Measurements from ENCODE around the gene SMAD3. TPM values are rescaled to one million over a fixed set of nuclear protein-coding genes. Genes with fewer than 3 reads are reported as not detected.

The SMAD3 gene
- total RNA-seq, 4 donors from 2014 or later, result 41.9 to 94.9 (median 56.1) TPM

DNA sequence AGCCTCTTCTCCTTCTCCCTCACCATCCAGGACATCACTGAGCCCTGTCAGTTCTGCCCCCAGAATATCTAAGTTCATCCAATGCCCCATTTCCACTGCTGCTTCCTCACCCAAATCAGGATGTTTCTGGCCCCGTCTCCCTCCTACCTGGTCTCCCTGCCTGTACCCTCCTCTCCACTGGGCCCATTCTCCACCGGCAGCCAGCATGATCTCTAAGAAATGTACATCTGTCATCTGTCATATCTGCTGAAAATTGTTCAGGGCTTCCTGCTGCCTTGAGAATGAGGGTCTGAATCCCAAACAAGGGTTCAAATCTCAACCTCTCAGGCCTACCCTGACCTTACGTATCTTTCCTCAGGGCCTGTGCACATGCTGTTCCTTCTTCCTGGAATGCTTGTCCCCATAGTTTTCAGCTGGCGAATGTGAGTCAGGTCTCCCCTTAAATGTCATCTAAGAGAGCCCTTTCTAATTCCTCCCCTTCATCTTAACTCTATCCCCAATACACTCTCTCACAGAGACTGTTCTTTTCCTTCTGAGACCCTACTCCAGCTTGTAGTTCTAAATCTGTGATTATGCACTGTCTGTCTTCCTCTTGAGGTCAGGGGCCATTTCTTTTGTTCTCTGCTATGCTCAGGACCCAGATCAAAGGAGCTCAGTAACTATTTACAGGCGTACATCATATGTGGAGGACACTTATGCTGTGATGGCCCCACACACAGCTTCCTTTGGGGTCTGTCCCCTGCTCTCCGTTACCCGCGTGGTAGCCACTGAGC lies 40.8 kb downstream of the SMAD3 start:
- H3K27me3 ChIP-seq, result no peaks in the 10 kb centered on the region
- TF ChIP-seq, protein P1, sequence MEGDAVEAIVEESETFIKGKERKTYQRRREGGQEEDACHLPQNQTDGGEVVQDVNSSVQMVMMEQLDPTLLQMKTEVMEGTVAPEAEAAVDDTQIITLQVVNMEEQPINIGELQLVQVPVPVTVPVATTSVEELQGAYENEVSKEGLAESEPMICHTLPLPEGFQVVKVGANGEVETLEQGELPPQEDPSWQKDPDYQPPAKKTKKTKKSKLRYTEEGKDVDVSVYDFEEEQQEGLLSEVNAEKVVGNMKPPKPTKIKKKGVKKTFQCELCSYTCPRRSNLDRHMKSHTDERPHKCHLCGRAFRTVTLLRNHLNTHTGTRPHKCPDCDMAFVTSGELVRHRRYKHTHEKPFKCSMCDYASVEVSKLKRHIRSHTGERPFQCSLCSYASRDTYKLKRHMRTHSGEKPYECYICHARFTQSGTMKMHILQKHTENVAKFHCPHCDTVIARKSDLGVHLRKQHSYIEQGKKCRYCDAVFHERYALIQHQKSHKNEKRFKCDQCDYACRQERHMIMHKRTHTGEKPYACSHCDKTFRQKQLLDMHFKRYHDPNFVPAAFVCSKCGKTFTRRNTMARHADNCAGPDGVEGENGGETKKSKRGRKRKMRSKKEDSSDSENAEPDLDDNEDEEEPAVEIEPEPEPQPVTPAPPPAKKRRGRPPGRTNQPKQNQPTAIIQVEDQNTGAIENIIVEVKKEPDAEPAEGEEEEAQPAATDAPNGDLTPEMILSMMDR (IDR thresholded peaks at IDR 0.05), result no peak
- TF ChIP-seq EP300 (IDR thresholded peaks at IDR 0.05), result no peak
- no peak for TF ChIP-seq POLR2A (IDR thresholded peaks at IDR 0.05)
- no peak for TF ChIP-seq POLR2AphosphoS5 (IDR thresholded peaks at IDR 0.05)
- no peaks in the 10 kb centered on the region for H3K9me3 ChIP-seq
- no peak overlapping the region for H3K4me3 ChIP-seq
- H3K36me3 ChIP-seq, result no peaks in the 10 kb centered on the region
- H3K4me1 ChIP-seq, result peaks cover 92% of the 10 kb centered on the region
- no peak for DNase-seq (ENCODE audit: low spot score in 2 of 2)
- 67% methylated on average over 8 of the region's 8 CpGs for WGBS
- H3K27ac ChIP-seq, result peak overlapping the region; percentile 78

DNA sequence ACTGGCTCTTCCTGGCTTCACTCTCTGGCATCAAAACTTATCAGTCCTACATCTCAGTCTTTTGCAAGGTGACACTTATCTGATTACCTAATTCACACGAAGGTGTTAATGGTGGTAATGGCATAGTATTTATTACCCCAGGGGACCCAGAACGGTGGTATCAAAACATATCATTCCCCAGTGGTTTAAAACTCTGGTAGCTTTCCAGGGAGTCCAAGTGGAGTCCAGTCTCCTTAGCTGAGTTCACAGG lies 41.3 kb downstream of the SMAD3 start:
- WGBS, result 25% methylated on average over 2 of the region's 2 CpGs
- TF ChIP-seq EP300 (IDR thresholded peaks at IDR 0.05) (no peak), POLR2A (IDR thresholded peaks at IDR 0.05) (no peak), POLR2AphosphoS5 (IDR thresholded peaks at IDR 0.05) (no peak)
- TF ChIP-seq, protein P1 (IDR thresholded peaks at IDR 0.05), result no peak

DNA sequence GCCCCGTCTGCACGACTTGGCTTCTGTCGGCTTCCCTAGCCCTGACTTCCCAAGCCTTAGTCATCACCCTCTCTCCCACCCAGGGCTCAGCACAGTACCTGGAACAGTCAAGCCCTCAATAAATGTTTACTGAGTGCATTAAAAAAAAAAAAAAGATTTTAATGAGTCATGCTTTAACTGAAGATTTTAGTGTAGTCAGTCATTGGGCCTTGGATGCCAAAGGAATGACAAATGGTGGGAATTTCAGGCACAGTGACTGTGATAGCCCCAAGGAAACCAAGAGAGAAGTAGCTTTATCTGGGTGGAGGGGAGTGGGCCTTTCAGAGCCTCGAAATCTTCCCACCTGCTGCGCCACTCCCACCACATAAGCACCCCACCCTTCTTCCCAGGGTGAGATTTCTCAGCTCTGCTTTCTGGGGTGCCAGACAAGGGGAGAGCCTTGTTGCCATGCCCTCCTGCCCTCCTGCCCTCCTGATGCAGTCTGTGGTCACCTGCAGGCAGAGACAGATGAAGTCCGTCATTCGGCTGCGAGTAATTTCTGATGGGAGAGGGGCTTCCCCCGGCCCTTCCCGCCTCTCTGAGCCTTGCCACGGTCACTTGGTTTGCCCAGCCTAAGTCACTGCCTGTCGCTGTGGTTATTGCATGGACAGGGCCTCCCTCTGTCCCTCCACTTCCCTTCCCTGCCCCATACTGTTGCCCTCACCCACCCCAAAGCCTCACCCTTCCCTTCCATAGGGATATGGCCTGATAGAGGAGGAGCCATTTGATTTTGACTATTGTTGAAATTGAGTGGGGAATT lies 41.8 kb downstream of the SMAD3 start:
- no peak for DNase-seq (ENCODE audit: low spot score in 2 of 2)
- H3K27me3 ChIP-seq, result no peaks in the 10 kb centered on the region
- no peak overlapping the region for H3K4me3 ChIP-seq
- no peaks in the 10 kb centered on the region for H3K9me3 ChIP-seq
- H3K36me3 ChIP-seq, result no peaks in the 10 kb centered on the region
- TF ChIP-seq POLR2A (IDR thresholded peaks at IDR 0.05) (no peak), EP300 (IDR thresholded peaks at IDR 0.05) (no peak), POLR2AphosphoS5 (IDR thresholded peaks at IDR 0.05) (peak in 1 of 3 donors; percentile 40)
- TF ChIP-seq, protein P1 (IDR thresholded peaks at IDR 0.05), result no peak
- H3K27ac ChIP-seq, result peak overlapping the region; percentile 72
- WGBS, result 60% methylated on average over 9 of the region's 12 CpGs
- H3K4me1 ChIP-seq, result peaks cover 82% of the 10 kb centered on the region

More for the DNA sequence above, 41.3 kb downstream of the SMAD3 start:
- Histone ChIP-seq H3K4me1 (peaks cover 88% of the 10 kb centered on the region), H3K9me3 (no peaks in the 10 kb centered on the region), H3K27me3 (no peaks in the 10 kb centered on the region), H3K4me3 (no peak overlapping the region), H3K27ac (peak overlapping the region; percentile 78), H3K36me3 (no peaks in the 10 kb centered on the region)
- no peak for DNase-seq (ENCODE audit: low spot score in 2 of 2)

DNA sequence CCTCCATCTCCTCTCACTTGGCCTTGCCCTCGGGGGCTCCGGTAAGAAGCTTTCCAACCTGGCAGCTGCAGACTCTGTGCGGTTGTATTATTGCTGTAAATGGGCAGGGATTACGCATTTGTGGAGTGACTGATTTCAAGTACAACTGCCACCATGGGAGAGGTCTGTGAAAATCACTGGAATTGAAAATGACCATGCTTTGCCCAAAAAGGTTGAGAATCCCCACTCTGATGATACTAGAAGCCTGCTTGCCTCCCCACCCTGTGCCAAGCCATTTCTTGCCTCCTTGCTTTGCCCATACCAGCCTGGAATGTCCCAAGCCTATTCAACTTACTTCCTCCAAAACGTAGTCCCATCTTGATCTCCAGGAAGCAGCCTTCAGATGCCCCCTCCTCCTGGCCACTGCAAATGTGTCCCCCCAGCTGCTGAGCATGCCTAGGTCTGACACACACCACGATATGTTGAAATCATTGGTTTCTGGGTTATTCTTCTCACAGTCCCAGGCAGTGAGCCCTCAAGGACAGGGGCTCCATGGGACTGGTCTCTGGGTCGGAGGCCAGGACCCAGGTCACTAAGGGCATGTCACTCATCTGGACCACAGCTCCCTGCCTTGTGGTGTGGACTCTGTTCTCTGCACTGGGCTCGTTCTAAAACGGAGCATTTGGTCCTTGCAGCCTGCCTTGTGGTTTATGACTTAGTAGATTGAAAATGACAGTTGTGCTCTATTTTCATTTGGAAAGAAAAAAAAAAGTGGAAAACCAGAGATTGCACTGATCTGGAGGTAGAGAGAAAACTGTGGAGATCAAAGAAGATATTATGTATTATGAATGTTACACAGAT lies 42.9 kb downstream of the SMAD3 start:
- no peak for DNase-seq (ENCODE audit: low spot score in 2 of 2)
- no peaks in the 10 kb centered on the region for H3K9me3 ChIP-seq
- no peaks in the 10 kb centered on the region for H3K27me3 ChIP-seq
- no peak overlapping the region for H3K27ac ChIP-seq
- no peaks in the 10 kb centered on the region for H3K36me3 ChIP-seq
- 68% methylated on average over 9 of the region's 9 CpGs for WGBS
- H3K4me3 ChIP-seq, result no peak overlapping the region
- TF ChIP-seq, protein P1 (IDR thresholded peaks at IDR 0.05), result no peak
- TF ChIP-seq EP300 (IDR thresholded peaks at IDR 0.05) (no peak), POLR2A (IDR thresholded peaks at IDR 0.05) (no peak), POLR2AphosphoS5 (IDR thresholded peaks at IDR 0.05) (no peak)
- H3K4me1 ChIP-seq, result peaks cover 73% of the 10 kb centered on the region

All from suprapubic skin (tissue), 4 donors.